Hypothalamus (tissue), 51 donors: ENCODE data around the gene CDK10.
A peak's percentile ranks its signal among the peaks of the same experiment; 100 is the strongest.
"Not testable (repeated sequence)": the region's sequence is repeated elsewhere in the genome, so short reads cannot be mapped to it uniquely, and the experiment has no call there.

ENCODE experiments used
- DNase-seq, 51 donors: peaks; one replicate each; lab custom pipeline; 2025; lab: John Stamatoyannopoulos, UW

Gene CDK10, protein sequence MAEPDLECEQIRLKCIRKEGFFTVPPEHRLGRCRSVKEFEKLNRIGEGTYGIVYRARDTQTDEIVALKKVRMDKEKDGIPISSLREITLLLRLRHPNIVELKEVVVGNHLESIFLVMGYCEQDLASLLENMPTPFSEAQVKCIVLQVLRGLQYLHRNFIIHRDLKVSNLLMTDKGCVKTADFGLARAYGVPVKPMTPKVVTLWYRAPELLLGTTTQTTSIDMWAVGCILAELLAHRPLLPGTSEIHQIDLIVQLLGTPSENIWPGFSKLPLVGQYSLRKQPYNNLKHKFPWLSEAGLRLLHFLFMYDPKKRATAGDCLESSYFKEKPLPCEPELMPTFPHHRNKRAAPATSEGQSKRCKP

GRCh38 chr16:89686520-89687091 is at the start of gene CDK10:
TSS of gene CDK10 (plus strand) at chr16:89686689. CDS start at chr16:89686711, 22 bp downstream.
- peak; percentile 35 to 94 (median 83) for DNase-seq

- DNase-seq = no peak
Observed at GRCh38 chr16:89637379-89637778, 49.1 kb upstream of the CDK10 start.

DNA sequence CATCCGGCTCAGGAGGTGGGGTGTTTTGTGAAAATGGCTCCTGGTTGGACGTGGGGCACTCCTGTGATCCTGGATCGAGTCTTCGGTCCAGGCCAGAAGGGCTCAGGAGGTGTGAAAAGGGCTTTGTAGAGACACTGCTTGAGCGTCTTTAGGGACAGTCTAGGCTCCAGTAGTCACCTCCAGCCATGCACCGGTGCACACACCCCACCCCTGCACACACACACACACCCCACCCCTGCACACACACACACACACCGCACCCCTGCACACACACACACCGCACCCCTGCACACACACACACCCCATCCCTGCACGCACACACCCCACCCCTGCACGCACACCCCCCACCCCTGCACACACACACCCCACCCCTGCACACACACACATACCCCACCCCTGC is 48.0 kb upstream of the CDK10 start:
- no peak for DNase-seq

DNA sequence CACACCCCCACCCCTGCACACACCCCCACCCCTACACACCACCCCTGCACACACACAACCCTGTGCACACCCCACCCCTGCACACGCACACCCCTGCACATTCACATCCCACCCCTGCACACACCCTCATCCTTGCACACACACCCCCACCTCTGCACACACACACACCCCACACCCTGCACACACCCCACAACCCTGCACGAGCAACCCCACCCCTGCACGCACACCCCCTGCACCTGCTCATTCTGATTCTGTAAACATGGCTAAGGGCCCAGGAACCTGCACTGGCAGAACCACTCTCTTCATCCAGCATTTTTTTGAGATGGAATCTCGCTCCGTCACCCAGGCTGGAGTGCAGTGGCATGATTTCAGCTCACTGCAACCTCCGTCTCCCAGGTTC is 47.1 kb upstream of the CDK10 start:
- DNase-seq = no peak

DNA sequence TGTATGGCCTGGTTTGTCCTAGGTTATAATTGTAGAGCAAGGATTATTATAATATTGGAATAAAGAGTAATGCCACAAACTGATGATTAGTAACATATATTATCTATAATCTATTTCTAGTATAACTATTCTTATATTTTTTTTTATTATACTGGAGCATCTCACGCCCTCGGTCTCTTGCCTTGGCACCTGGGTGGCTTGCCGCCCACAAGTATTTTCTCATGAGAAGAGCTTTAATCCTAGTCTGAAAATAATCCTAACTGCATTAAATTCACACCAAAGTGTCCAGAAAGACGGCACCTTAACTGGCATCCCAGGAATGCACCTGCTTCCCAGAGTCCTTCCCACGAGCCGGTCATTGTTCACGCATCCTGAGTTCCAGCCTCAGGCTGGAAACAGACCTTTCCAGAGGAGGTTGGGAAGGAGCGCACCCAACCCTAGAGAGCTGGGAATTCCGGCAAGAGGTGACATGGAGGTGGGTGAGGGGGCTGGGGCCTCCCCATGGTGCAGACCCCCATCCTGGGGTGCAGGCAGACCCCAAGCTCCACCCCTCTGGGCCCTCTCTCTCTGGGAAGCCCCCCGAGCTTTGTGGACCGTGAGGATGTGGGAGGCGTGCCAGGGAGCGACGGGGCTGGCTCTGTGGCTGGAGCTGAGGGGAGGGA is 44.9 kb upstream of the CDK10 start:
- DNase-seq = no peak

GRCh38 chr16:89642574-89642973 is 43.9 kb upstream of the CDK10 start:
- no peak for DNase-seq

GRCh38 chr16:89643769-89644300 is 42.7 kb upstream of the CDK10 start:
- no peak for DNase-seq

- DNase-seq = no peak
Observed at GRCh38 chr16:89645122-89645521, 41.4 kb upstream of the CDK10 start.

GRCh38 chr16:89646270-89646669 is 40.2 kb upstream of the CDK10 start:
- no peak for DNase-seq

- no peak for DNase-seq
Observed at GRCh38 chr16:89646906-89647305, 39.6 kb upstream of the CDK10 start.

GRCh38 chr16:89651584-89651983 is 34.9 kb upstream of the CDK10 start:
- DNase-seq = no peak

DNA sequence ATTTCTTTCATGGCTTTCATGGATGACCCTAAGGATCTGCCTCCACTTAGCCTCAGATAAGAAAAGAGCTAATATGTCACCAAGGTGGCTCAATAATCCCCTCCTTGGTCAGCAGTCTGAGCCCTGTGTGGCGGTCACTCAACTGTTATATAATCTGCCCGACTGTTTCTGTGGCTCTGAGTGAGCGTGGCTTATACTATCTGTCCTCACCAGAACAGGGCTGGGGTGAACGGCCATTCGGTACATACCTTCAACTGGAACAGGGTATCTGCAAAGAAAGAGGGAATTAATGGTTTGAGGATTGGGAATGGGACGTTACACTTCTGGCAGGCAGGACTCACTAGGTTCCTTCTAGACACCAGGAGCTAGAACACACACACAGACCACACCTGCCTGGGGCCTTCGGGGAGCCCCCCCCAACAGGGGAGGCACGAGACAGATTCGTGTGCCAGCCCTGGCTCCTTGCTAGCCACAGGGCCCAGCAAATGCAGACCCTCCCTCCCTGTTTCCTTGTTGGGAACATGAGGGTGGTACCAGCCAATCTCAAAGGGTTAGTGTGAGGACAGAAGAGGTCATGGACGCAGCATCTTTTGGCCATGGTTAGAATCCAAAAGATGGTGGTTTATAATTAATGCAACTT is 32.7 kb upstream of the CDK10 start:
- no peak for DNase-seq

DNA sequence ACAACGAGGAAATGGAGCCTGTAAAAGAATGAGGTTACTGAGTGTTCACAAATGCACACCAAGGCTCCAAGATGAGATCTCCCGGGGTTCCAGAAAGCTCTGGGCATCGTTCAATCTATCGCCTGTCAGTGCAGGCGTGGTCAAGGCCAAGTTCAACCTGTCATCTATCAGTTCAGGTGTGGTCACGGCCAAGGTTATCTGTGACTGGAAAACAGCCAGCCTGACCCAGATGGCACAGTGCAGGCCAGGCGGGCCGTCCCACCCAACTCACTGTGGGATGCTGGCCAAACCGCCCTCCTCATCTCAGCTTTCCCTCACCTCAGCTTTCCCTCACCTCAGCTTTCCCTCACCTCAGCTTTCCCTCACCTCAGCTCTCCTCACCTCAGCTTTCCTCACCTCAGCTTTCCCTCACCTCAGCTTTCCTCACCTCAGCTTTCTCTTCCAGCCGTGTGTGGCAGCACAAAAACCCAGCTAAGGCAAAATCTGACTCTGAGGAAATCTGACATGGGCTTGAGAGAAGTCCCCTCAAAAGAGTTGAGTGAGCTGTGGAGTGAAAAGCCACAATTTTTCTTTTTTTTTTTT is 31.3 kb upstream of the CDK10 start:
- no peak for DNase-seq

DNA sequence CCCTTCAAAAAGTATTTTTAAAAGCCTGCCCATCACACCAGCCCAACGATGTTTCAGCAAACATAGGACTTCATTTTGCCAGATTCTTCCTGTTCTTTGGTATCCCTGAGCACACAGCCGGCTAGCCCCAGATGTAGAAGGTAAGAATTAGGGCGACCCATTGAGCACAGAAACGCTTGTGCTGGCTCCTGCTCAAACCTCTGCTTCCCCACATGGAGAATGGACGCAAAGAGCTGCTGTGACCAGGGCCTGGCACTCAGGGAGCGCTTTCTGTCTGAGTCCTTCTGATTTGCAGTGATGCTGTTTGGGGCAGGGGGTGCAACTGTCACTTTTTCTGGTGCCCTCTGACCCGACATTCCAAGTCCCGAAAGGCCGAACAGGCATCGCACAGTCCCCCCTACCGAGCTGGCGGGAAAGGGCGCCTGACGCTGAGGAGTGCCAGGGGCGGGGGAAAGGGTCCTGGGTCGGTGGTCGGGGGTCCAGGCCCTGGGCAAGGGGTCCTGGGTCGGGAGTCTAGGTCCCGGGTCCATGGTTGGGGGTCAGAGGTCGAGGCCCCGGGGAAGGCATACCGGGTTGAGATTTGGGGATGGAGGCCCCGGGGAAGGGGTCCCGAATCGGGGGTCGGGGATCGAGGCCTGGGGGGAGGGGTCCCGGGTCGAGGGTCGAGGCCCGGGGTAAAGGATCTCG is 29.9 kb upstream of the CDK10 start:
- DNase-seq = no peak

GRCh38 chr16:89657442-89658220 is 28.9 kb upstream of the CDK10 start, which contains the start of the genes CHMP1A and SPATA33:
TSS of gene CHMP1A (minus strand) at chr16:89657708. CDS start at chr16:89657588, 120 bp downstream.
TSS of gene SPATA33 (plus strand) at chr16:89657836. CDS start at chr16:89657912, 76 bp downstream.
- peak; percentile 24 to 93 (median 82) for DNase-seq

DNA sequence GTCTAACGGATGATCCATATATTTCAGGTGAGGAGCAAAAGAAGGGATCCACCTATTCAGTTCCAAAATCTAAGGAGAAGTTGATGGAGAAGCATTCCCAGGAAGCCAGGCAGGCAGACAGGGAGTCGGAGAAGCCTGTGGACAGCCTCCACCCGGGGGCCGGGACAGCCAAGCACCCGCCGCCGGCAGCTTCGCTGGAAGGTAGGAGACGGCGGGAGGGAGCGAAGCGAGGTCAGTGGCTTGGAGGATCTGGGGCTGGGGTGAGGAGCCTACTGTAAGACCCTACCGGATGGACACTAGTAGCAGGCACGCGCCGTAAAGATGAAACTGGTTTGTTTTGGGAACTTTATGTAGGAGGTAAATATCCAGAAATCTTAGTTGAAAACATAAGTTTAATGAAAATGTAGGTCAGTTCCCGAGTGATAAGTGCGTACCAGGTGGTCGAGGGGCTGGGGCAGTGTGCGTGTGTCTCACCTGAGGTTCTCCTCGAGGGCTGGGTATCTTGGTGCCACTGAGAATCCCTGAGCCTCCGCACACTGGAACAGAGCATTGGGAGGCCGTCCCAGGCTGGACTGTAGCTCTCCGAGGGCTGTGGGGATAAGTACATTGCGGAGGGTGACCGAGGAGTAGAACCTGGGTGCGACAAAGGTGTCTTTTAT is 28.1 kb upstream of the CDK10 start:
- DNase-seq = peak in 2 of 51 donors; percentile 16 to 46

- DNase-seq = no peak
Observed at GRCh38 chr16:89660146-89660545, 26.3 kb upstream of the CDK10 start.

DNA sequence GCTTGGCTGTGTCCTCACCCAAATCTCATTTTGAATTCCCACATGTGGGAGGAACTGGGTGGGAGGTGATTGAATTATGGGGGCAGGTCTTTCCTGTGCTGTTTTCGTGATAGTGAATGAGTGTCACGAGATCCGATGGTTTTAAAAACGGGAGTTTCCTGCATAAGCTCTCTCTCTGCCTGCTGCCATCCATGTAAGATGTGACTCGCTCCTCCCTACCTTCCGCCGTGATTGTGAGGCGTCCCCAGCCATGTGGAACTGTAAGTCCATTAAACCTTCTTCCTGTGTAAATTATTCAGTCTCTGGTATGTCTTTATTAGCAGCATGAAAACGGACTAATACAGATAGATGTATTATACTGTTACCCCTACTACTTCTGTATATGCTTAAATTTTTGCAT is 25.3 kb upstream of the CDK10 start:
- no peak for DNase-seq

- not testable (repeated sequence) for DNase-seq
Observed at GRCh38 chr16:89664238-89664637, 22.3 kb upstream of the CDK10 start.
